HAP-1 (cell line): ENCODE measurements around the gene GSN.
"Not testable (repeated sequence)": the region's sequence is repeated elsewhere in the genome, so short reads cannot be mapped to it uniquely, and the experiment has no call there.

Experiments used
- DNase-seq, 2 experiments: peaks; one replicate each; pipeline ENCODE4 v3.0.0-alpha.2; 2016 to 2020; ENCODE audit warnings: low spot score in 2 of 2
- H3K27me3 ChIP-seq: fragments of 250-450 bp; sonication (Bioruptor Pico); 2 replicates; pipeline ENCODE4 v1.5.1; 2020; ENCODE audit warnings: low read depth, mild to moderate bottlenecking, moderate library complexity
- H3K36me3 ChIP-seq: fragments of 250-450 bp; sonication (Bioruptor Pico); replicated peaks from 2 replicates; pipeline ENCODE4 v1.5.1; 2020; ENCODE audit warnings: mild to moderate bottlenecking
- H3K4me1 ChIP-seq: fragments of 250-450 bp; sonication (Bioruptor Pico); 2 replicates; pipeline ENCODE4 v1.5.1; 2020; ENCODE audit warnings: mild to moderate bottlenecking
- H3K4me3 ChIP-seq: fragments of 250-450 bp; sonication (Bioruptor Pico); 2 replicates; pipeline ENCODE4 v1.5.1; 2020; ENCODE audit warnings: mild to moderate bottlenecking, moderate library complexity
- H3K9me3 ChIP-seq: fragments of 250-450 bp; sonication (Bioruptor Pico); 2 replicates; pipeline ENCODE4 v1.5.1; 2020; ENCODE audit warnings: mild to moderate bottlenecking, moderate library complexity
- in situ Hi-C: fragments of 300-500 bp; cut with MboI; formaldehyde crosslinking; loops from 3 replicates; pipeline ENCODE4 v1.14.3; 2020; ENCODE audit warnings: low sequenced_read_pairs, inconsistent platforms, mixed read lengths

The GSN gene

DNA sequence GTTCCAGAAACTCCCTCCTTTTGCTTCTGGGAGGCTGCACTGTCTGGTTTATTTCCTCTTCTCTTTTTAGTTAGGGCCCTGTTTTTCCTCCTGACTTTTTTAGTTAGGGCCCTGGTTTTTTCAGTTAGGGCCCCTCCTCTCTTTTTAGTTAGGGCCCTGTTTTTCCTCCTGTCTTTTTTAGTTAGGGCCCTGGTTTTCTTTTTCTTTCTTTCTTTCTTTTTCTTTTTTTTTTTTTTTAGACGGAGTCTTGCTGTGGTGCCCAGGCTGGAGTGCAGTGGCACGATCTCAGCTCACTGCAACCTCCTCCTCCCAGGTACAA is 15.1 kb downstream of the GSN start:
- peaks cover 28% of the 10 kb centered on the region for H3K4me1 ChIP-seq
- H3K9me3 ChIP-seq, result no peaks in the 10 kb centered on the region
- no peak for DNase-seq
- H3K27me3 ChIP-seq, result no peaks in the 10 kb centered on the region
- in situ Hi-C loops, result loop anchor here (5.0 kb wide), 1 partner anchor 71 kb away; no protein-coding TSS in a partner anchor
- no peak overlapping the region for H3K4me3 ChIP-seq
- no peaks in the 10 kb centered on the region for H3K36me3 ChIP-seq

- H3K27me3 ChIP-seq, result no peaks in the 10 kb centered on the region
- H3K4me3 ChIP-seq, result no peak overlapping the region
- no peak for DNase-seq
- no peaks in the 10 kb centered on the region for H3K9me3 ChIP-seq
- no peaks in the 10 kb centered on the region for H3K36me3 ChIP-seq
- peaks cover 32% of the 10 kb centered on the region for H3K4me1 ChIP-seq
- in situ Hi-C loops, result loop anchor here (5.0 kb wide), 1 partner anchor 72 kb away; no protein-coding TSS in a partner anchor
These were observed 16.1 kb downstream of the GSN start for GRCh38 chr9:121283856-121284732.

DNA sequence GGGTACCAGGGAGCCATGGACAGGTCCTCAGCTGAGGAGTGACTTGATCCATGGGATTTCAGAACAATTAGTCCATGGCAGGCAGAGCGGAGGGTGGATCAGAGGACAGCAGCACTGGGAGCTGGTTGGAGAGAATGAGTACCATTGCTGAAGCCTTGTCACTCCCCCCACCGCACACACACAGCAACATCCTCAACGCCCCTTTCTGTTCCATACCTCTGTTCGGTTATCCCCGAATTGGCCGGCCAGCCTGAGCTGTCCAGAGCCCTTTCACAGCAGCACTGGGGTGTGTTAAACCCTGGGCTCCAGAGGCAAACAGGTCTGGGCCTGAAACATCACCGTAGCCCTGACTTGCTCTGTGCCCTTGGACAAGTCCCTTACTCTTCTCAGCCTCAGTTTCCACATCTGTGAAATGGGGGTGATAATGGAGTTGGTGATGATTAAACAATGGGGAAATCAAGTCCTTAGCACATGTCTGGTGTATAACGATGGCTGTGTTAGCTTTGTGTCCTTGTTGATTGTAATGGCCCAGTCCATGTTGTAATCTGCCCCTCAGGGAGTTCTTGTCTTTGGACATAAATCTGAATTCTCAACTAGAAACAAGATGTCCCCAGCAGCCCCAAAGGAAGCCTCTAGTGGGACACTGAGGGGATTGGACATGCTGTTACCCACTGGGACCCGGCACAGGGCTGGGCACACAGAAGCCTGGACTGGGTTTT is 16.9 kb downstream of the GSN start:
- no peaks in the 10 kb centered on the region for H3K27me3 ChIP-seq
- H3K9me3 ChIP-seq, result no peaks in the 10 kb centered on the region
- DNase-seq, result no peak
- H3K4me3 ChIP-seq, result no peak overlapping the region
- peaks cover 39% of the 10 kb centered on the region for H3K4me1 ChIP-seq
- H3K36me3 ChIP-seq, result no peaks in the 10 kb centered on the region
- in situ Hi-C loops, result loop anchor here (5.0 kb wide), 1 partner anchor 73 kb away; no protein-coding TSS in a partner anchor

- H3K36me3 ChIP-seq, result no peaks in the 10 kb centered on the region
- H3K27me3 ChIP-seq, result no peaks in the 10 kb centered on the region
- peak; percentile 47 to 73 for DNase-seq
- H3K4me3 ChIP-seq, result no peak overlapping the region
- H3K9me3 ChIP-seq, result no peaks in the 10 kb centered on the region
- in situ Hi-C loops, result no loop called here
- H3K4me1 ChIP-seq, result peaks cover 39% of the 10 kb centered on the region
These were observed 18.1 kb downstream of the GSN start for GRCh38 chr9:121285835-121286687.

GRCh38 chr9:121286688-121286972 is 18.7 kb downstream of the GSN start:
- Histone ChIP-seq H3K4me1 (peaks cover 39% of the 10 kb centered on the region), H3K36me3 (no peaks in the 10 kb centered on the region), H3K9me3 (no peaks in the 10 kb centered on the region), H3K4me3 (no peak overlapping the region), H3K27me3 (no peaks in the 10 kb centered on the region)
- in situ Hi-C loops, result no loop called here
- no peak for DNase-seq

- in situ Hi-C loops, result no loop called here
- H3K4me3 ChIP-seq, result no peak overlapping the region
- H3K4me1 ChIP-seq, result peaks cover 39% of the 10 kb centered on the region
- H3K9me3 ChIP-seq, result no peaks in the 10 kb centered on the region
- H3K27me3 ChIP-seq, result no peaks in the 10 kb centered on the region
- DNase-seq, result peak; percentile 94 to 99
- no peaks in the 10 kb centered on the region for H3K36me3 ChIP-seq
These were observed 19.2 kb downstream of the GSN start for GRCh38 chr9:121286973-121287741.

- Histone ChIP-seq H3K4me3 (no peak overlapping the region), H3K4me1 (peaks cover 39% of the 10 kb centered on the region), H3K27me3 (no peaks in the 10 kb centered on the region), H3K36me3 (no peaks in the 10 kb centered on the region), H3K9me3 (no peaks in the 10 kb centered on the region)
- DNase-seq, result no peak
- in situ Hi-C loops, result no loop called here
These were observed 20.7 kb downstream of the GSN start for GRCh38 chr9:121288673-121289025.

- Histone ChIP-seq H3K36me3 (no peaks in the 10 kb centered on the region), H3K9me3 (no peaks in the 10 kb centered on the region), H3K4me1 (peaks cover 39% of the 10 kb centered on the region), H3K4me3 (no peak overlapping the region), H3K27me3 (no peaks in the 10 kb centered on the region)
- DNase-seq, result peak; percentile 3 to 50
- in situ Hi-C loops, result no loop called here
These were observed 21.2 kb downstream of the GSN start for GRCh38 chr9:121289026-121289771.

DNA sequence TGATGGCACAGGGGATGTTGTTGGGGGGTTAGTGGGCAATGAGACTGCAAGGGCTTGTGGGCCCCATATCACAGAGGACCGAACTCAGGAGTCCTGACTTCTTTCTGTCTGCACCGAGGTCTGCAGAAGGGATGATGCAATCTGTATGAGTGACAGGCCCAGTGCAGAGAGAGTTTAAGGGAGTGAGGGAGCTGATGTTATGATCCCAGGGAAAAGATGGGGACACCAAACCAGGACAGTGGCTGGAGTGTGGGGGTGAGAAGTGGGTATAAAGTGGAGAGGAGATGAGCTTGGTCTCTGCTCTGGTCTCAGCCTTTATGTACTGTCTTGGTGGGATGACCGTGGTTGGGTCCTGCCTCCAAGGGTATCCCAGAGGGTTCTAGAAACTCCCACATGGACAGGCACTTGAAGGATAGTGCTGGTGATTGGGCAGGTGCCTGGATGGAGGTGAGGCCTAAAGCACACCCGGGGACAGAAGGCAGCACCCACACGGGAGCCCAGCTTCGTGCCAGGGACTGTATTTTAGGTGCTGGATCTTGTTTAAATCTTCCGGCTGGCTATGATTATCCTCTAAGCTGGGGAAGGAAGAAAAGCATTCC is 21.9 kb downstream of the GSN start:
- in situ Hi-C loops, result no loop called here
- no peak for DNase-seq
- Histone ChIP-seq H3K4me3 (no peak overlapping the region), H3K9me3 (no peaks in the 10 kb centered on the region), H3K4me1 (peaks cover 39% of the 10 kb centered on the region), H3K27me3 (no peaks in the 10 kb centered on the region), H3K36me3 (no peaks in the 10 kb centered on the region)

GRCh38 chr9:121291536-121291935 is 23.6 kb downstream of the GSN start:
- H3K27me3 ChIP-seq, in situ Hi-C loops, H3K36me3 ChIP-seq, H3K9me3 ChIP-seq, H3K4me3 ChIP-seq, DNase-seq: not testable (repeated sequence)
- peaks cover 29% of the 10 kb centered on the region for H3K4me1 ChIP-seq

DNA sequence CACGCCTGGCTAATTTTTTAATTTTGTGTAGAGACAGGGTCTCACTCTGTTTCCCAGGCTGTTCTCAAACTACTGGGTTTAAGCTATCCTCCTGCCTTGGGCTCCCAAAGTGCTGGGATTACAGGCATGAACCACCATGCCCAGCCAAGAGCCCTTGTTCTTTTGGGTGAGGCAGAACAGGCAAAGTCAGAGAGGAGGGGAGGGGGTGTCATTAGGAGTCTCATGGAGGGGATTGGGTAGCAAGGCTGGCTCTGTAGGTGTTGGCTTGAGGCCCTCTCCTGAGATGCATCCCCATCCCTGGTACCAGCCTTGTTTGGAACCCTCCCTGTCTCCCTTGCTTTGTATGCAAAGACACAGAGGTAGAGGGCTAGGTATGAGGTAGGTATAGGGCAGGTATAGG is 24.1 kb downstream of the GSN start:
- Histone ChIP-seq H3K4me3 (no peak overlapping the region), H3K36me3 (no peaks in the 10 kb centered on the region)

GRCh38 chr9:121292801-121293241 is 24.9 kb downstream of the GSN start:
- peaks cover 21% of the 10 kb centered on the region for H3K4me1 ChIP-seq
- in situ Hi-C loops, result no loop called here

More for the DNA sequence above, 24.1 kb downstream of the GSN start:
- peaks cover 28% of the 10 kb centered on the region for H3K4me1 ChIP-seq
- in situ Hi-C loops, result no loop called here
- H3K9me3 ChIP-seq, result no peaks in the 10 kb centered on the region
- H3K27me3 ChIP-seq, result no peaks in the 10 kb centered on the region
- no peak for DNase-seq

More at GRCh38 chr9:121292801-121293241, 24.9 kb downstream of the GSN start:
- Histone ChIP-seq H3K4me3 (no peak overlapping the region), H3K27me3 (no peaks in the 10 kb centered on the region), H3K36me3 (no peaks in the 10 kb centered on the region), H3K9me3 (no peaks in the 10 kb centered on the region)
- no peak for DNase-seq
